MM.1S (cell line): Measurements from ENCODE around the gene DZIP1L.

Source experiments
- EZH2 ChIP-seq: fragments of 300-600 bp; sonication (generic); optimal IDR thresholded peaks from 2 replicates; pipeline ENCODE3; 2017; ENCODE audit warnings: low read depth, mild to moderate bottlenecking, antibody characterized with exemption, low read length, mixed read lengths
- TF ChIP-seq, protein P1 (sequence below): fragments of 300-600 bp; sonication (generic); IDR thresholded peaks from 2 replicates; pipeline ENCODE4 v1.5.1; 2016; ENCODE audit warnings: antibody characterized with exemption, low read length, mixed read lengths

DNA sequence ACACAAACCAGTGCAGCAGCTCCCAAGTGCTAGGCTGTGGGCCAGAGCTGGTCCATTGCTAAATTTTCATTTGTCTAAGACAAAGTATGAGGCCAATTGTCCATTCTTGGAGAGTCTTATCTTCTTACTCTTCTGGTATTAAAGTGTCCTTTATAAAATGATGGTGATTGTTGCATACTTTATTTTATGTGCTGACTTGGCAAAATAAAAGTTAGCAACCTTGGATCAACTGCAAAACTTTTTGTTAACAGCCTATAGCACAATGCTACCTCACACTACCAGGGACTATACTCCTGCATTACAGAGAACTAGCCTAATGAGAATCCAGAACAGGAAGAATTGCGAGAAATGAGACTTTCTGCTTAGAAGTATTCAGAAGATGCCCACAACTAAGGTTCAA, 61.4 kb downstream of the DZIP1L start:
- TF ChIP-seq, protein P1, sequence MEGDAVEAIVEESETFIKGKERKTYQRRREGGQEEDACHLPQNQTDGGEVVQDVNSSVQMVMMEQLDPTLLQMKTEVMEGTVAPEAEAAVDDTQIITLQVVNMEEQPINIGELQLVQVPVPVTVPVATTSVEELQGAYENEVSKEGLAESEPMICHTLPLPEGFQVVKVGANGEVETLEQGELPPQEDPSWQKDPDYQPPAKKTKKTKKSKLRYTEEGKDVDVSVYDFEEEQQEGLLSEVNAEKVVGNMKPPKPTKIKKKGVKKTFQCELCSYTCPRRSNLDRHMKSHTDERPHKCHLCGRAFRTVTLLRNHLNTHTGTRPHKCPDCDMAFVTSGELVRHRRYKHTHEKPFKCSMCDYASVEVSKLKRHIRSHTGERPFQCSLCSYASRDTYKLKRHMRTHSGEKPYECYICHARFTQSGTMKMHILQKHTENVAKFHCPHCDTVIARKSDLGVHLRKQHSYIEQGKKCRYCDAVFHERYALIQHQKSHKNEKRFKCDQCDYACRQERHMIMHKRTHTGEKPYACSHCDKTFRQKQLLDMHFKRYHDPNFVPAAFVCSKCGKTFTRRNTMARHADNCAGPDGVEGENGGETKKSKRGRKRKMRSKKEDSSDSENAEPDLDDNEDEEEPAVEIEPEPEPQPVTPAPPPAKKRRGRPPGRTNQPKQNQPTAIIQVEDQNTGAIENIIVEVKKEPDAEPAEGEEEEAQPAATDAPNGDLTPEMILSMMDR = no peak
- no peak for TF ChIP-seq EZH2
